Mesenchymal stem cell (in vitro differentiated cells and primary cell): Measurements from ENCODE around the gene BCL2.

Experiments used
- DNase-seq: peaks from one replicate; pipeline ENCODE4 v3.0.0-alpha.2; 2013
- H2AFZ ChIP-seq: one replicate; pipeline ENCODE4 v1.6.1; 2013; ENCODE audit warnings: low read depth, mild to moderate bottlenecking, control low read depth, inconsistent platforms, low read length, moderate library complexity
- H2AK5ac ChIP-seq: 2 replicates; pipeline ENCODE4 v1.6.1; 2013; ENCODE audit warnings: low read length, moderate library complexity, mild to moderate bottlenecking, inconsistent platforms; ENCODE audit not compliant: severe bottlenecking
- H2BK120ac ChIP-seq: one replicate; pipeline ENCODE4 v1.6.1; 2013; ENCODE audit warnings: low read depth, mild to moderate bottlenecking, inconsistent platforms, low read length, moderate library complexity
- H2BK12ac ChIP-seq, 2 experiments: one replicate each; pipeline ENCODE4 v1.6.1; 2013; ENCODE audit warnings: inconsistent platforms in 2 of 2, low read length in 2 of 2, mild to moderate bottlenecking in 2 of 2, moderate library complexity in 2 of 2, control low read depth in 1 of 2
- H2BK15ac ChIP-seq: one replicate; pipeline ENCODE4 v1.6.1; 2013; ENCODE audit warnings: mild to moderate bottlenecking, low read depth, inconsistent platforms; ENCODE audit not compliant: poor library complexity, severe bottlenecking
- H2BK5ac ChIP-seq: 2 replicates; pipeline ENCODE4 v1.6.1; 2013; ENCODE audit warnings: low read depth, mild to moderate bottlenecking, low read length, control low read depth, inconsistent platforms; ENCODE audit not compliant: poor library complexity, severe bottlenecking
- H3K14ac ChIP-seq, 2 experiments: one replicate each; pipeline ENCODE4 v1.6.1; 2013; ENCODE audit warnings: inconsistent platforms in 2 of 2, low read length in 2 of 2, control low read depth in 1 of 2, mild to moderate bottlenecking in 1 of 2, moderate library complexity in 1 of 2
- H3K18ac ChIP-seq, 2 experiments: one replicate each; pipeline ENCODE4 v1.6.1; 2013; ENCODE audit warnings: inconsistent platforms in 2 of 2, low read length in 2 of 2, control low read depth in 1 of 2, low read depth in 1 of 2, mild to moderate bottlenecking in 1 of 2
- H3K23ac ChIP-seq, 2 experiments: one replicate each; pipeline ENCODE4 v1.6.1; 2013; ENCODE audit warnings: inconsistent platforms in 2 of 2, low read length in 2 of 2, mild to moderate bottlenecking in 2 of 2, moderate library complexity in 2 of 2, control low read depth in 1 of 2
- H3K27ac ChIP-seq: 2 replicates; pipeline ENCODE4 v1.5.1; 2013; ENCODE audit warnings: mild to moderate bottlenecking, moderate library complexity, low read length, control low read depth, inconsistent platforms; ENCODE audit not compliant: poor library complexity, severe bottlenecking
- H3K27me3 ChIP-seq, 2 experiments: 2 replicates each; pipeline versions ENCODE4 v1.6.1 to v1.7.0; 2013; ENCODE audit warnings: low read length in 2 of 2, mild to moderate bottlenecking in 2 of 2, moderate library complexity in 2 of 2, control low read depth in 1 of 2, inconsistent platforms in 1 of 2; ENCODE audit not compliant: control insufficient read depth in 1 of 2, insufficient read depth in 1 of 2
- H3K36me3 ChIP-seq, 2 experiments: 2 replicates each; pipeline versions ENCODE4 v1.6.1 to v1.7.0; 2013; ENCODE audit warnings: low read length in 2 of 2, control low read depth in 1 of 2, inconsistent platforms in 1 of 2, low read depth in 1 of 2, mild to moderate bottlenecking in 1 of 2; ENCODE audit not compliant: insufficient read depth in 2 of 2, control insufficient read depth in 1 of 2
- H3K4ac ChIP-seq, 2 experiments: one replicate each; pipeline ENCODE4 v1.6.1; 2013; ENCODE audit warnings: inconsistent platforms in 2 of 2, low read length in 2 of 2, mild to moderate bottlenecking in 2 of 2, moderate library complexity in 2 of 2, control low read depth in 1 of 2, low read depth in 1 of 2
- H3K4me1 ChIP-seq: 2 replicates; pipeline ENCODE4 v1.6.1; 2013; ENCODE audit warnings: low read depth, low read length, control low read depth; ENCODE audit not compliant: control insufficient read depth, insufficient read depth
- H3K4me2 ChIP-seq: 2 replicates; pipeline ENCODE4 v1.6.1; 2013; ENCODE audit warnings: low read length, mild to moderate bottlenecking, inconsistent platforms; ENCODE audit not compliant: poor library complexity, severe bottlenecking
- H3K4me3 ChIP-seq, 2 experiments: 2 replicates each; pipeline versions ENCODE4 v1.5.1 to v1.7.0; 2013; ENCODE audit warnings: low read length in 2 of 2, mild to moderate bottlenecking in 2 of 2, control low read depth in 1 of 2, low read depth in 1 of 2; ENCODE audit not compliant: insufficient read depth in 1 of 2
- H3K79me1 ChIP-seq: replicated peaks from 2 replicates; pipeline ENCODE4 v1.6.1; 2013; ENCODE audit warnings: mild to moderate bottlenecking, control low read depth, low read length, inconsistent platforms; ENCODE audit not compliant: poor library complexity, severe bottlenecking
- H3K9ac ChIP-seq: 2 replicates; pipeline ENCODE4 v1.7.0; 2013; ENCODE audit warnings: mild to moderate bottlenecking, low read length, moderate library complexity
- H3K9me3 ChIP-seq: 2 replicates; pipeline ENCODE4 v1.7.0; 2013; ENCODE audit warnings: mild to moderate bottlenecking, low read length; ENCODE audit not compliant: control insufficient read depth
- H4K8ac ChIP-seq: one replicate; pipeline ENCODE4 v1.6.1; 2013; ENCODE audit warnings: inconsistent platforms, mild to moderate bottlenecking, low read length, moderate library complexity
- H4K91ac ChIP-seq: one replicate; pipeline ENCODE4 v1.6.1; 2013; ENCODE audit warnings: mild to moderate bottlenecking, low read length, inconsistent platforms
- WGBS: methylation state at CpG from one replicate; pipeline ENCODE4 v1.1.7; 2013; ENCODE audit warnings: mixed read lengths; 5-methylcytosine and 5-hydroxymethylcytosine counted together

Gene BCL2

DNA sequence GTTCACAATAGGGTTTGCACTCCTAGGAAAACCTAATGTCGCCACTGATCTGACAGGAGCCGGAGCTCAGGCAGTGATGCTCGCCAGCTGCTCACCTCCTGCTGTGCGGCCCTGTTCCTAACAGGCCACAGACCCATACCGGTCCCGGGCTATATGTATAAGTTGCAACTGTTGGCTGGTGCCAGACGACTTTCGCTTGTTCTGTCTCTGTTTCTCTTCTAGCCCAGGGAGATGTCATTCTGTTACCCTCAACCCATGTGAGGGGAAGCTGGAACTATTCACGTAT lies 170.3 kb downstream of the BCL2 start:
- Histone ChIP-seq H3K14ac (no peak overlapping the region), H3K36me3 (no peaks in the 10 kb centered on the region), H3K4me2 (no peak overlapping the region), H3K4me1 (peaks cover 2% of the 10 kb centered on the region), H2AFZ (no peak overlapping the region), H3K9ac (no peak overlapping the region), H3K4ac (no peak overlapping the region), H3K9me3 (no peaks in the 10 kb centered on the region), H2BK15ac (no peak overlapping the region), H3K79me1 (no peaks in the 10 kb centered on the region), H2AK5ac (no peak overlapping the region), H3K27me3 (peaks cover under 1 to 8% of the 10 kb centered on the region in 2 experiments), H3K27ac (no peak overlapping the region), H3K18ac (no peak overlapping the region), H2BK12ac (no peak overlapping the region), H2BK5ac (no peak overlapping the region), H4K91ac (no peak overlapping the region), H4K8ac (no peak overlapping the region), H3K4me3 (no peak overlapping the region), H2BK120ac (no peak overlapping the region), H3K23ac (no peak overlapping the region)
- no peak for DNase-seq
- WGBS: 43% methylated on average over 9 of the region's 9 CpGs

DNA sequence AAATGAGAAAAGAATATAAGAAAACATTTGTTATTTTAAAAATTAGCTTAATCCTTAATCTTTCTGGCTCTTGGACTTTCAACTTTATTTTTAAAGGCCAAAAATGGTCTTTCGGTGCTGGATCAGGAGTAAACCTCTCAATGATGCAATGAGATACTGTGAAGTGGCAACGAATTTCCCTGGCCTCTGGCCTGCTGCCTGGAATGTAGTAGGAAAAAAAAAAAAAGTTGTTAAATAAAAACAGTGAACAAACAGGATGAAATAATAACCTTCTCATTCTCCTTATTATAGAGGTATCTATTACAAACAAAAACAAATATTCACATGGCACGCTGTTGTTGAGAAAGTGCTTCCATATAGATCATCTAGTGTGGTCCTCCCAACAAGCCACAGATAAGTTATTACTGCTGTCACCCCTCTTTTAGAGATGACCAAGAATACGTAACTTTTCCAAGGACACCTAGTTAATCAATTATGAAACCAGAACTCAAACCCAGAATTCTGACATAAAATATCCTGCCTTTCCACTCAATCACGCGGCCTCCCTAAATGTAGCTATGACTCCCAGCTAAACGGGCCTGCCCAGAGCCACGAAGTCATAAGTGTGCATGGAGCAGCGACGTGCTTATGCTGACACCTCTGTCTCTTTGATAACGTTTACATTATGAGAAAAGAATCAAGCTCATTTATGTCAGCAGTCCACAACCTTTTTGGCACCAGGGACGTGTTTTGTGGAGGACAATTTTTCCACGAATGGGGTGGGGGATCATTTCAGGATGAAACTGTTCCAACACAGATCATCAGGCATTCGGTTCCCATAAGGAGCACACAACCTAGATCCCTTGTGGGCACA lies 170.9 kb downstream of the BCL2 start:
- H3K79me1 ChIP-seq: no peaks in the 10 kb centered on the region
- no peak overlapping the region for H4K91ac ChIP-seq
- no peak overlapping the region for H2AK5ac ChIP-seq
- no peak overlapping the region for H3K27ac ChIP-seq
- DNase-seq: peak; percentile 19
- peaks cover 2% of the 10 kb centered on the region for H3K4me1 ChIP-seq
- H2BK5ac ChIP-seq: no peak overlapping the region
- H3K4me3 ChIP-seq: no peak overlapping the region
- H3K14ac ChIP-seq: no peak overlapping the region
- H4K8ac ChIP-seq: no peak overlapping the region
- no peak overlapping the region for H3K18ac ChIP-seq
- no peak overlapping the region for H2AFZ ChIP-seq
- WGBS: 86% methylated on average over 14 of the region's 14 CpGs
- H3K27me3 ChIP-seq: peaks cover 0 to 7% of the 10 kb centered on the region in 2 experiments
- no peak overlapping the region for H3K4me2 ChIP-seq
- H2BK15ac ChIP-seq: no peak overlapping the region
- H3K36me3 ChIP-seq: no peaks in the 10 kb centered on the region
- H3K9me3 ChIP-seq: no peaks in the 10 kb centered on the region
- H3K23ac ChIP-seq: no peak overlapping the region
- H2BK12ac ChIP-seq: no peak overlapping the region
- H3K4ac ChIP-seq: no peak overlapping the region
- no peak overlapping the region for H2BK120ac ChIP-seq
- H3K9ac ChIP-seq: peak overlapping the region; percentile 70

DNA sequence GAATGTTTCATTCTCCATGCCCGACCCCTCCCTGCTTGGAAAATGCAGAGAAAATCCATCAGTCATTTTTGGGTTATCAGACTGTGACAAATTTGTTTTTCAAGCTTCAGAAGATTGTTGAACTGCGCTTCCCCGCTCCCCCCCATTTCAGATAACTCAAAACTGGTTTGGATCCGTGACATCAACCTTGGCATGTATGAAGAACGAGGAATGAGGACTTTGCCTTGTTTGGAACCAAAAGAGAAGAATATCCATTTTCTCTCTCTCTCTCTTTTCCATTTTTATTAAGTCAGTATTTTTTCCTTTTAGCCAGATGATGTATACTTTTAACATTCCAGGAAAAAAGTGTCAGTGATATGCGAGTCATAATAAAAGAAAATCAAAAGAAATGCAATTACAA lies 171.6 kb downstream of the BCL2 start:
- H3K27ac ChIP-seq: no peak overlapping the region
- H3K79me1 ChIP-seq: peaks cover 3% of the 10 kb centered on the region
- H3K14ac ChIP-seq: no peak overlapping the region
- peaks cover 0 to 13% of the 10 kb centered on the region in 2 experiments for H3K27me3 ChIP-seq
- H3K9ac ChIP-seq: peak overlapping the region; percentile 70
- no peak overlapping the region for H2BK12ac ChIP-seq
- no peak overlapping the region for H3K18ac ChIP-seq
- no peak overlapping the region for H2BK120ac ChIP-seq
- H2AK5ac ChIP-seq: no peak overlapping the region
- no peak overlapping the region for H4K8ac ChIP-seq
- 84% methylated on average over 5 of the region's 6 CpGs for WGBS
- H3K4ac ChIP-seq: no peak overlapping the region
- peaks cover 0 to 3% of the 10 kb centered on the region in 2 experiments for H3K36me3 ChIP-seq
- no peak overlapping the region for H2BK15ac ChIP-seq
- no peak overlapping the region for H3K23ac ChIP-seq
- peaks cover 4% of the 10 kb centered on the region for H3K4me1 ChIP-seq
- H3K4me2 ChIP-seq: no peak overlapping the region
- H3K4me3 ChIP-seq: no peak overlapping the region
- no peak overlapping the region for H4K91ac ChIP-seq
- no peak overlapping the region for H2AFZ ChIP-seq
- no peaks in the 10 kb centered on the region for H3K9me3 ChIP-seq
- no peak overlapping the region for H2BK5ac ChIP-seq
- no peak for DNase-seq

DNA sequence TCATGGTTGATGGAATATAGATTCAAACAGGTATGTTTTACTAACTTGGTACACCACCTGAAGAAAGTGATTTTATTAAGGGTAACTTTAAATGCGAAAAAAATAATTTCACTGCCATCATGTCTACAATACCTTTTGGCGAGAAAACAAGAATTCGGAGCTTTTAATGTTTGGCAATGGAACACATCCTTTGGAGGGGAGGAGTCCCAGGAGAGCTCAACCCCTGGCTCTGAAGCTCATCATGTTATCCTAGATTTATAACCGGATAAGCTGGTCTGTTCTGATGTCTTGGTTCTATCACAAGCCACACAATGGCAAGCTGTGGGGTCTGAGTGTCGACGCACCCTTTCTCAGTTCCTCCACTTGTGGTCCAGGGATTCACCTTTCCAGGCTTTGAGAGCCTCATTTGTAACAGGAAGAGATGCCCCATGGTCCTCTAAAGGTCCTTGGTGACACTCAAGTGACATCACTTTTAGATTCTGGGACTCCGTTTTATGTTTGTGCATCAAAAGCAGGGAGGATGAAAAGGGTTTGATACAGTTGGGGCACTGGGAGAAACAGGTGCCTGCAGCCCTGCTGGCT lies 172.7 kb downstream of the BCL2 start:
- H3K4me2 ChIP-seq: no peak overlapping the region
- no peak overlapping the region for H3K18ac ChIP-seq
- H3K23ac ChIP-seq: no peak overlapping the region
- H3K27ac ChIP-seq: no peak overlapping the region
- H3K9ac ChIP-seq: peak overlapping the region; percentile 59
- H3K9me3 ChIP-seq: no peaks in the 10 kb centered on the region
- no peak overlapping the region for H4K8ac ChIP-seq
- no peak overlapping the region for H3K4ac ChIP-seq
- H3K4me1 ChIP-seq: peaks cover 4% of the 10 kb centered on the region
- no peak overlapping the region for H3K4me3 ChIP-seq
- DNase-seq: no peak
- no peak overlapping the region for H3K14ac ChIP-seq
- peaks cover 3% of the 10 kb centered on the region for H3K79me1 ChIP-seq
- H2BK120ac ChIP-seq: no peak overlapping the region
- H2AK5ac ChIP-seq: no peak overlapping the region
- H3K36me3 ChIP-seq: peaks cover 0 to 3% of the 10 kb centered on the region in 2 experiments
- no peak overlapping the region for H2BK15ac ChIP-seq
- H2BK5ac ChIP-seq: no peak overlapping the region
- WGBS: 97% methylated on average over 6 of the region's 7 CpGs
- no peak overlapping the region for H2AFZ ChIP-seq
- H3K27me3 ChIP-seq: peaks cover 0 to 10% of the 10 kb centered on the region in 2 experiments
- H4K91ac ChIP-seq: no peak overlapping the region
- H2BK12ac ChIP-seq: no peak overlapping the region
